GM21825 (cell line): ENCODE measurements around the gene CYP4F11.
"Not testable (repeated sequence)": the region's sequence is repeated elsewhere in the genome, so short reads cannot be mapped to it uniquely, and the experiment has no call there.

Source experiments
- ATAC-seq: cut with Tn5 transposase; IDR thresholded peaks from one replicate; pipeline ENCODE4 v1.9.1; 2021; ENCODE audit warnings: mild to moderate bottlenecking, moderate library complexity; ENCODE audit not compliant: unreplicated experiment

Gene CYP4F11

DNA sequence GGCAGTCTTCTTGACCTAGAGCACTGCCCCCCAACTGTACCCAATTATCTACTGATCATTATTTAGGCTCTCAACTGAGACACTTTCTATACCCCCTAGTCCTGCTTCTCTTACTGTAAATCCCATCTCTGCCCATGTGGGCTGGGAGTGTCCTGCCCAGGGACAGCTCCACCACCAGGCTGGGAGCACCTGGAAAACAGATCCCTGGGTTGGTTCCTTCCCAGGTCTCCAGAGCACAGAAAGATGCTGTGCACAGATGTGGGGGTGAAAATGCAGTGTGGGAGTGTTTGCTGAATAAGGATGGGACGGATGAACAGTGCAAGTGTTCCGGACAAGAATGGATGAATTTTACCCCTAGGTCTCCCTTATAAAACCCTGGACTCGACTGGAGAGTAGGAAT, 49.2 kb downstream of the CYP4F11 start:
- ATAC-seq: no peak

- ATAC-seq: not testable (repeated sequence)
Observed at GRCh38 chr19:15883329-15883728, 51.0 kb downstream of the CYP4F11 start.

DNA sequence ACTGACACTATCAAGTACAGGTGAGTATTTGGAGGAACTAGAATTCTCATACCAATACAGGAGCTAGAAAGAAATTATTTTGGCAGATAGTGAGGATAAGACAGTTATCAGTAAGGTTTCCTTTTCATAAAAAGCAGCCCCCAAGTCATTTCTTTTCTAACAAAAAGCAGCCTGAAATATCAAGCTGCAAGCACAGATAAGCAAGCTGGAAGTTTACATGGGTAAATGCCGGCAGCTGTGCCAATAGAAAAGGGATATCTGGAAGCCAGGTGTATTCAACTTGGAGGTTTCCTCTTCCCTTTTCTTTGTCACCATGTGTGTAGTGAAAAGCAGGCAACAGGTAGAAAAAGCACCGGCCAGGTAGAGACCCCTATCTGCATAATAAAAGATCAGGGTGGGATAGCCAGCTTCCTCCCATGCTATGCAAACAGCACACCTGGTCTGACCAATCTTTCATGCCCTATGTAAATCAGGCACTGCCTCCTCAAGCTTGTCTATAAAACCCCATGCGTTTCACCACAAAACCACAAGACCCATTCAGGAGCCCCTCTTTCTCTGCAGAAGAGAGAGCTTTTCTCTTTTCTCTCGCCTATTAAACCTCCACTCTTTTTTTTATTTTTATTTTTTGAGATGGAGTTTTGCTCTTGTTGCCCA, 59.4 kb downstream of the CYP4F11 start:
- no peak for ATAC-seq

DNA sequence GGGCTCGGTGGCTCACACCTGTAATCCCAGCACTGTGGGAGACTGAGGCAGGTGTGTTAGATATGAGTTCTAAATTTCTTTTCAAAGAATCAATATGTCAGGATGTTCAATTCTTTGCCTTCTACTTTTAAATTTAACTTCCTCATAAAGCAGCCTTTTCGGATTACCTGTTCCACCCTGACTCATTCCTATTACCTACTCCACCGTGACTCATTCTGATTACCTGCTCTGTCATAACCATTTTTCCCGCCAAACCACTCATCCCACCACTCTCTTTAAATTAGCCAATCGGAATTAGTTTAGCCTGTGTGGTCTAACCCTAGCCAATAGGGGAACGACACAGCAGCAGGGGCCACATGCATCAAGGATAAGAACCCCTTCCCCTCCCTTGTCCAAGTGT, 60.6 kb downstream of the CYP4F11 start:
- ATAC-seq: not testable (repeated sequence)

- no peak for ATAC-seq
Observed at GRCh38 chr19:15871570-15871969, 62.8 kb downstream of the CYP4F11 start.

GRCh38 chr19:15869873-15870272, 64.5 kb downstream of the CYP4F11 start:
- no peak for ATAC-seq

DNA sequence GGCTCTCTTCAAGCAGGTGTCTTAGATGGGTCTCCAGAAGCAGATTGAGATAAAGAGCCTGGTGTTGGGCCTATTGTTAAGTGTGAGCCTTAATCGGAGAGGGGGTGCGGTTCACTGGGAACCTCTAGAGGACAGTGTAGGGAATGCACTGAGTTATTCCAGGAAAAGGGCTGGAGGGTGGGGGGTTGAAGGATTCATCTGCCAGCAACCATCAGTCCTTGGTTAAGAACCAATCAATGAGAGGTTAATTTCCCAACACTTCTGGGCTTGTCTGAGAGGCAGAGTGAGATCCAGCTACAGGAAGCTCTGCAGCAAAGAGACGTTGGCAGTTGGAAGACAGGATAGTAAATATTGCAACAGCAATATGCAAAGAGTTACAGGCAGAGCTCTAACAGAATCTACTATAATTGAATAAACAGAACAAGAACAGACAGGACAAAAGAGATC, 65.2 kb downstream of the CYP4F11 start:
- ATAC-seq: no peak

- no peak for ATAC-seq
Observed at GRCh38 chr19:15866636-15867035, 67.7 kb downstream of the CYP4F11 start.

DNA sequence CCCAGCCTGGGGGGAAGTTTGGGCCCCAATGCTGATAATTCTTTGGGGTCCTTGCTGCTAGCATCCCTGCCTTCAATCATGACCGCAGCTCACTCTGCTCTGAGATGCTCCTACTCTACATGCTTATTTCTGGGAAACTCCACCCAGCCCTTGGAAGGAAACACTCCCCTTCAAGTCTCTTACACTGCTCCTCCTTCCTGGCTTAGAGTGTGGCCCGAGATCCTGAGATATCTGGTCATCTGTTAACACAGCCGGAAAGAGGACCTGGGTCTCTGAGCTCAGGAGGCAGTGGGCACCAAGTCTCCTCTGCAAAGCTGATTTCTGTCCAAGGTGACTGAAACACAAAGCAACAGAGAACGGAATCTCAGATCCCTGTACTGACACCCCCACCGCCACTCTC, 69.5 kb downstream of the CYP4F11 start:
- no peak for ATAC-seq

- no peak for ATAC-seq
Observed at GRCh38 chr19:15863272-15863671, 71.1 kb downstream of the CYP4F11 start.

DNA sequence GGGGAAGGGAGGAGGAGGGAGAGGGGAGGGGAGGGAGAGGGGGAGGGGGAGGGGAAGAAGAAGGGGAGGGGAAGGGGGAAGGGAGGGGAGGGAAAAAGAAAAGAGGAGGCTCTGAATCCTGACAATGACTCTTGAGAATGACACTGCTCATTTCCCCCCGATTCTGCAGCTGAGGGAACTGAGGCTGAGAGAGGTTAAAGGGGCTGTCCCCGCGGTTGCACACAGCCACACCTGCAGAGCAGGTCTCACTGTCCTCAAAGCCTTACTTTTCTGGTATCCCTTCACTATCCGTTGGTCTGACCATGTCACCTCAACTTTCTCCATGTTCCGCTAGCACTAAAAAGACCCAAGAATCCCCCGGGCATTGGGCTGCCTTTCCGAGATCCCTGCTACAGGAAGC, 71.9 kb downstream of the CYP4F11 start:
- no peak for ATAC-seq
